GM13976 (cell line): ENCODE results near the gene CHL1.
A peak's percentile ranks its signal among the peaks of the same experiment; 100 is the strongest.
"Not testable (repeated sequence)": the region's sequence is repeated elsewhere in the genome, so short reads cannot be mapped to it uniquely, and the experiment has no call there.

ENCODE experiments used
- DNase-seq: peaks from one replicate; pipeline ENCODE4 v3.0.0; 2012; ENCODE audit warnings: low spot score
- in situ Hi-C: fragments of 300-500 bp; cut with MboI; formaldehyde crosslinking; loops from one replicate; pipeline ENCODE4 v1.12.0; 2022; ENCODE audit warnings: low sequenced_read_pairs, mixed read lengths, inconsistent platforms; ENCODE audit not compliant: unreplicated experiment
- TF ChIP-seq, protein P1 (sequence below): IDR thresholded peaks from 2 replicates; pipeline ENCODE4 v1.5.1; 2012; ENCODE audit warnings: borderline replicate concordance, mild to moderate bottlenecking; ENCODE audit not compliant: insufficient read depth; ENCODE audit errors: extremely low read depth, missing control alignments, control extremely low read depth

Gene CHL1

DNA sequence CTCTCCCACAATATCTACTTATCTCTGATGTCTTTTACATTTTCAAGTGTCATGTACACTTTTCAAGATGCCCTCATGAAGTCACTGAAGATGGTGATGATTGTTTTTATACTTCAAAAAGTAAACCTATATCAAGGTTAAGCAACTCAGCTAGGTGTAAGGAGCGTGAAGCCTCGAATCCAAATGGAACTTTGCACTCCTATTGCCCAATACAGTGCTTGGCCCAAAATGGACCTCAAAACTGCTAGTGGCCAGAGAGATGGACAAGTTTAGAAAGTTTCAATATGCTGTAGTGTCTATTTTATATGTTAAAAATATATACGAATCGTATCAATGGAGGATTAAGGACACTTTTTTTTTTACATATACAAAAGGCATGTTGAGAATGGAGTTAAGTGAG, 167.7 kb downstream of the CHL1 start:
- in situ Hi-C loops, result loop anchor here (10.0 kb wide), 1 partner anchor 89 kb away; no protein-coding TSS in a partner anchor
- TF ChIP-seq, protein P1, sequence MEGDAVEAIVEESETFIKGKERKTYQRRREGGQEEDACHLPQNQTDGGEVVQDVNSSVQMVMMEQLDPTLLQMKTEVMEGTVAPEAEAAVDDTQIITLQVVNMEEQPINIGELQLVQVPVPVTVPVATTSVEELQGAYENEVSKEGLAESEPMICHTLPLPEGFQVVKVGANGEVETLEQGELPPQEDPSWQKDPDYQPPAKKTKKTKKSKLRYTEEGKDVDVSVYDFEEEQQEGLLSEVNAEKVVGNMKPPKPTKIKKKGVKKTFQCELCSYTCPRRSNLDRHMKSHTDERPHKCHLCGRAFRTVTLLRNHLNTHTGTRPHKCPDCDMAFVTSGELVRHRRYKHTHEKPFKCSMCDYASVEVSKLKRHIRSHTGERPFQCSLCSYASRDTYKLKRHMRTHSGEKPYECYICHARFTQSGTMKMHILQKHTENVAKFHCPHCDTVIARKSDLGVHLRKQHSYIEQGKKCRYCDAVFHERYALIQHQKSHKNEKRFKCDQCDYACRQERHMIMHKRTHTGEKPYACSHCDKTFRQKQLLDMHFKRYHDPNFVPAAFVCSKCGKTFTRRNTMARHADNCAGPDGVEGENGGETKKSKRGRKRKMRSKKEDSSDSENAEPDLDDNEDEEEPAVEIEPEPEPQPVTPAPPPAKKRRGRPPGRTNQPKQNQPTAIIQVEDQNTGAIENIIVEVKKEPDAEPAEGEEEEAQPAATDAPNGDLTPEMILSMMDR, result no peak
- no peak for DNase-seq

DNA sequence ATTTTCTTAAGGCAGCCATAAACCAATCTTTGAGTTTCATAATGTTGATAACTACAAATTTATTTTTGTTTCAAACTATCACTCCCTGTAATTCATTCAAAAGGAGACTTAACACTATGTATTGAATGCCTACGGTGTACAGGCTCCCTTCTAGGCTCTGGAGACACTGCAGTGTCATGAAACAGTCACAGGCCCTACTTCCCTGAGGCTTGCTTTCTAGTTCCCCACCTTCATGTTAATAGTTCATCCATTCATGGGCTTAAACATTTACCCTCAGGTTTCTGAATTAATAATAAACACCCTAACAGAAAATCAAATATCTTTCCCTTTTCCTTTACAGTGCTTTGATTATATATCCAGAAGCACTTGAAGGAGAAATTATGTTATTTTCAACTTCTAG, 168.7 kb downstream of the CHL1 start:
- in situ Hi-C loops, result loop anchor here (10.0 kb wide), 1 partner anchor 90 kb away; no protein-coding TSS in a partner anchor
- DNase-seq, result no peak
- TF ChIP-seq, protein P1, result no peak

DNA sequence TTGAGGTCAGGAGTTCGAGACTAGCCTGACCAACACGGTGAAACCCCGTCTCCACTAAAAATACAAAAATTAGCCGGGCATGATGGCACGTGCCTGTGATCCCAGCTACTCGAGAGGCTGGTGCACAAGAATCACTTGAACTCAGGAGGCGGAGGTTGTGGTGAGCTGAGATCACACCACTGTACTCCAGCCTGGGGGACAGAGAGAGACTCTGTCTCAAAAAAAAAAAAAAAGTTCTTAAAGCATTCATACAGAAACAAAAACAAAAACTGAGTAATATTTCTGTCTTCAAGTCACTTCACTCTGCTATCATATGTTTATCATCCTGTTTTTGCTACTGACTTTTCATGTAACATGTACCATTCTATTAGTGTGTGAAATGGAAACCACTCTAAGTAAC, 169.7 kb downstream of the CHL1 start:
- not testable (repeated sequence) for DNase-seq
- in situ Hi-C loops, result loop anchor here (10.0 kb wide), 1 partner anchor 91 kb away; no protein-coding TSS in a partner anchor

DNA sequence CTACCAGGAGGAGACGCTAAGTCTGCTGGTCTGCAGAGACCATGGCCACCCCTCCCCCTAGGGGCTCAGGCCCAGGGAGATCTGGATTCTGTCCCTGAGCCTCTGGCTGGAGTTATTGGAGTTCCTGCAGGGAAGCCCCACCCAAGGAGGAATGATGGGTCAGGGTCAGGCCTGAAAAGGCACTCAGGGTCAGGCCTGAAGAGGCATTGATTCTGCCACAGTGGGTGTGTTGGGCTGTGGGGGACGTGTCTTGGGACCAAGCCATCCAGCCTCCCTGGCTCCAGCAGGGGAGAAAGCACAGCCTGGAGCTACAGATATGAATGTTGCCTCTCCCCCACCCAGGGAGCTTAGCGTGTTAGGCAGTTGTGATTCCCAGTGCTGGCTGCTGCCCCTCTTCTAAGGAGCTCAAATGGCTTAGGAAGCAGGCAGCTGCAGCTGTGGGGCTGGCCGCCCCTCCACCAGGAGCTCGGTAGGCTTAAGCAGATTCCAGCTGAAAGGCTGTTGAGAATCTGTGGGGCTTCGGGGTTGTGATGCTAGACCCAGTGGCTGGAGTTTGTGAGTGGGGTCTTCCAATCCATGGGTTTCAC, 176.7 kb downstream of the CHL1 start:
- no peak for DNase-seq
- in situ Hi-C loops, result no loop called here
- TF ChIP-seq, protein P1, result no peak

DNA sequence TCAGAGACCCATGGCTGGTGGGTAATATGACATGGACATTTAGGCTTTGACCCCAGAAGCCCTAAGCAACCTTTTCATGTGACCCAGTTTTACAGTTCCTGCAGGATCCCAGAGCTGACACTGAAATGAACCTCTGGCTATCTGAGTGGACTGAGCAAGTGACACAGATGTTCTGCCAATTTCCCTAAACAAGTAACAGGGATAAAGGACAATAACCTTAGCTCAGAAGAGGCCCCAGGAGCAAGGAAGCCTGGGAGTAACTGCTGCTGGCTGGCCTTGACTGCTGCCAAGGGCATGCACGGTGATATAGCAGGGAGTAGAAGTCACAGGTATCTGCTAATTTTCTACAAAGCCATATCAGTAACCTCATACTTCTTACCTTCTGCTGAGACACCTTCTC, 177.9 kb downstream of the CHL1 start:
- in situ Hi-C loops, result no loop called here
- no peak for DNase-seq
- TF ChIP-seq, protein P1, result no peak

DNA sequence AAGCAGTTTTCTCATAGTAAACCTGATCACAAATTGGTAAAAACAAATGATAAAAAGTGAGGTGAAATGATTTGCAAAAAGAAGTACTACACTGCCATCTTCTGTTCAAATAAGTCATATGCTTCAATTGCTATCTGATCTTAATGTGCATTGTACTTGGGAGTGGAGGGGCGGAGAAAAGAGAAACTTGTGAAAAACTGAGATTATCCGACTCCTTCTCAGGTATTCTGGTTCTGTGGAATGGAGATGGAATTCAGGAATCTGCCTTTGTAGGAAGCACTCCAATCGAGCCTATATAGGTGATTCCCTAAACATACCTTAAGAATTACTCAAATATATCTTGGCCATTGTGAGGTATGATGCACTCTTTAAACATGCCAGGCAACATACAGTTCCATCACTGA, 180.6 kb downstream of the CHL1 start:
- TF ChIP-seq, protein P1, result peak; percentile 47
- in situ Hi-C loops, result no loop called here
- DNase-seq, result peak; percentile 21

DNA sequence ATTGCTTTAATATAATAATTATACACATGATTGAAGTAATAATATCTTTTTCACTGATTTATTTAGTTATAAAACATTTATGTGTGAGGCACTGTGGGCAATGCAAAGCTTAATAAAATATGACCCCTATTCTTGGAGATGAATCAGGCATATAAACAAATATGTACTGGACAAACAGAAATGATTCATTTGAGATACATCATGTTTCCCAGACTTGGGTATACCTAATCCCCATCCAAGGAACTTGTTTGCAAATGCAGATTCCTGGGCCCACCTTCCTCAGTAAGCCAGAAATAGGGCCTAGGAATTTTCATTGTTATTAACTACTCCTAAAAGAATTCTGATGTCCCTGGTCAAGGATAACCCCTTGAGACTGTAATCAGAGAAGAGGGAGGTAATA, 184.2 kb downstream of the CHL1 start:
- DNase-seq, result no peak
- in situ Hi-C loops, result no loop called here
- TF ChIP-seq, protein P1, result no peak
